ENCODE measurements around the gene GOLPH3. TPM values are rescaled to one million over a fixed set of nuclear protein-coding genes. Genes with fewer than 3 reads are reported as not detected.

GOLPH3 gene
- total RNA-seq, 1 donor: 86.4 TPM

DNA sequence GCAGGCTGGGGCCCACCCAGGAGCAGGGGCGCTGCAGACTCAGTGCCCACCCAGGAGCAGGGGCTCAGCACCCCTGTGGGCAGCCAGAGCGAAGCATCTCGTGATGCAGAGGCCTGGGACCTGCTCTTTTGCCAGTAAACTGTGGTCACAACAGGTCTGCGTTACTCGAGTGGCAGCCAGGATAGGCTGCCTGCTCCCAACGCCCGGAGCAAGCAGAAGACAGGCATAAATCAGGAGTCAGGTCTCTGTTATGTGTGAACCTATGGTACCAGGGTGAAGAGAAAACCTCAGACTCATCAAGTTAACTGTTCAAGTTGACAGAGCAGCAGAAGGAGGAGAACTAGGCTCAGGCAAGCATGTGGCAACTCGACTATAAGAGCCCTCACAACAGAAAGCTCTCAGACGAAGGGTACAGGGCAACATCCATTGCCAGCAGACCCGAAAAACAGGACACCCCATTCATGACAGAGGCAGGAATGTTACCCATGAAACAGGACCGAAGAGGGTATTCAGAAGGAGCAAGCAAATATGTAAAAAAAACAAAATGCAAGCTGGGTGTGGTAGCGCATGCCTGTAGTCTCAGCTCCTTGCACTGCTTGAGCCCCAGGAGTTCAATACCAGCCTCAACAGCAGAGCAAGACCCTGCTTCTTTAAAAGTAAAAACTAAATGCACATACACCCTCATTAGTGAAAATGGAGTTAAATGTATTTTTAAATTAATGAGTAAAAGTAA lies 71.7 kb downstream of the GOLPH3 start:
- TF ChIP-seq, protein P1, sequence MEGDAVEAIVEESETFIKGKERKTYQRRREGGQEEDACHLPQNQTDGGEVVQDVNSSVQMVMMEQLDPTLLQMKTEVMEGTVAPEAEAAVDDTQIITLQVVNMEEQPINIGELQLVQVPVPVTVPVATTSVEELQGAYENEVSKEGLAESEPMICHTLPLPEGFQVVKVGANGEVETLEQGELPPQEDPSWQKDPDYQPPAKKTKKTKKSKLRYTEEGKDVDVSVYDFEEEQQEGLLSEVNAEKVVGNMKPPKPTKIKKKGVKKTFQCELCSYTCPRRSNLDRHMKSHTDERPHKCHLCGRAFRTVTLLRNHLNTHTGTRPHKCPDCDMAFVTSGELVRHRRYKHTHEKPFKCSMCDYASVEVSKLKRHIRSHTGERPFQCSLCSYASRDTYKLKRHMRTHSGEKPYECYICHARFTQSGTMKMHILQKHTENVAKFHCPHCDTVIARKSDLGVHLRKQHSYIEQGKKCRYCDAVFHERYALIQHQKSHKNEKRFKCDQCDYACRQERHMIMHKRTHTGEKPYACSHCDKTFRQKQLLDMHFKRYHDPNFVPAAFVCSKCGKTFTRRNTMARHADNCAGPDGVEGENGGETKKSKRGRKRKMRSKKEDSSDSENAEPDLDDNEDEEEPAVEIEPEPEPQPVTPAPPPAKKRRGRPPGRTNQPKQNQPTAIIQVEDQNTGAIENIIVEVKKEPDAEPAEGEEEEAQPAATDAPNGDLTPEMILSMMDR (IDR thresholded peaks at IDR 0.05; ENCODE audit: insufficient read depth, low read depth, low read length): no peak
- H3K4me3 ChIP-seq (ENCODE audit: low read depth, low read length): no peak overlapping the region
- DNase-seq (ENCODE audit: low read depth): no peak

- H3K4me3 ChIP-seq (ENCODE audit: low read depth, low read length): no peak overlapping the region
- TF ChIP-seq, protein P1 (IDR thresholded peaks at IDR 0.05; ENCODE audit: insufficient read depth, low read depth, low read length): no peak
- DNase-seq (ENCODE audit: low read depth): no peak
Observed at GRCh38 chr5:32100691-32101302, 73.3 kb downstream of the GOLPH3 start.

- TF ChIP-seq, protein P1 (IDR thresholded peaks at IDR 0.05; ENCODE audit: insufficient read depth, low read depth, low read length): no peak
- DNase-seq (ENCODE audit: low read depth): no peak
- no peak overlapping the region for H3K4me3 ChIP-seq (ENCODE audit: low read depth, low read length)
Observed at GRCh38 chr5:32100230-32100629, 73.9 kb downstream of the GOLPH3 start.

GRCh38 chr5:32099486-32100035 lies 74.6 kb downstream of the GOLPH3 start:
- TF ChIP-seq, protein P1 (IDR thresholded peaks at IDR 0.05; ENCODE audit: insufficient read depth, low read depth, low read length): no peak
- no peak for DNase-seq (ENCODE audit: low read depth)
- no peak overlapping the region for H3K4me3 ChIP-seq (ENCODE audit: low read depth, low read length)

DNA sequence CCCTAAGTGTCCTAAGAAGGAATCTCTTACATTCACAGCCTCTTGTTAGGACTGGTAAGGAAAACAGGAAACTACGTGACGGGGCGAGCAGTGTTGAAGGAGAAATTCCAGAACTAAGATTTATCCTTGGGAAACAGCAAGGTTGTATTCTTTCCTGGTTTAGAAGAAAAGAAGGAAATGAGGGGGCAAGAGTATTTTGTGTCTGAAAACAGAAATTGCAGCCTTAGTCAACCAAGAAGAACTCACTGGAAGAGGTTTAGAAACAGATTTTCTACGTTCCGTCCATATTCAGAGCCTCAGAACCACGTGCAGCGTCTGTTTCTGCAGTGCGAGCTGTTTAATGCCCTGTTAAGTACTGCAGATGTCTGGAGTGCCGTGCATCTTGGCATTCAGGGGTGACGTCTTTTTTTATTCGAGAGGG lies 75.2 kb downstream of the GOLPH3 start:
- no peak overlapping the region for H3K4me3 ChIP-seq (ENCODE audit: low read depth, low read length)
- no peak for DNase-seq (ENCODE audit: low read depth)
- TF ChIP-seq, protein P1 (IDR thresholded peaks at IDR 0.05; ENCODE audit: insufficient read depth, low read depth, low read length): no peak

DNA sequence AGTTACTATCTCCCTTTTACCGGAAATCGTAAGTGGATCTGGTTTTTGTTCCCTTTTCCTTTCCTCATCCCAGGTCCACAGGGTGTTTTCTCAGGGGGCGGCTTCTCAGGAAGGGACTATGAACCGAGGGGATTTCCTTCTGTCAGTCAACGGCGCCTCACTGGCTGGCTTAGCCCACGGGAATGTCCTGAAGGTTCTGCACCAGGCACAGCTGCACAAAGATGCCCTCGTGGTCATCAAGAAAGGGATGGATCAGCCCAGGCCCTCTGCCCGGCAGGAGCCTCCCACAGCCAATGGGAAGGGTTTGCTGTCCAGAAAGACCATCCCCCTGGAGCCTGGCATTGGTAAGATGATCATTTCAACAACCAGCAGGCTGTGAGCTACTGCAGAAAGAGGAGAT lies 75.8 kb downstream of the GOLPH3 start:
- DNase-seq (ENCODE audit: low read depth): no peak
- no peak overlapping the region for H3K4me3 ChIP-seq (ENCODE audit: low read depth, low read length)
- TF ChIP-seq, protein P1 (IDR thresholded peaks at IDR 0.05; ENCODE audit: insufficient read depth, low read depth, low read length): no peak

Data from fibroblast of villous mesenchyme (primary cell).